H7 (cell line): ENCODE measurements around the gene CNR2. TPM values are rescaled to one million over a fixed set of nuclear protein-coding genes. Genes with fewer than 3 reads are reported as not detected.
"Not testable (repeated sequence)": the region's sequence is repeated elsewhere in the genome, so short reads cannot be mapped to it uniquely, and the experiment has no call there.

Experiments
- DNase-seq: peaks from one replicate; pipeline ENCODE4 v3.0.0; 2012
- H3K27me3 ChIP-seq: 2 replicates; pipeline ENCODE4 v1.6.0; 2011; ENCODE audit warnings: mild to moderate bottlenecking, low read length; ENCODE audit not compliant: control insufficient read depth, insufficient read depth
- H3K36me3 ChIP-seq: replicated peaks from 2 replicates; pipeline ENCODE4 v1.5.1; 2011; ENCODE audit warnings: low read length; ENCODE audit not compliant: control insufficient read depth, insufficient read depth
- H3K4me3 ChIP-seq: 2 replicates; pipeline ENCODE4 v1.5.1; 2011; ENCODE audit warnings: low read depth, mild to moderate bottlenecking, control low read depth, low read length, moderate library complexity; ENCODE audit not compliant: insufficient read depth
- total RNA-seq: library from RNA; depleted of rRNA; stranded (reverse); fragments of >200 nt; shearing (Covaris generic); gene quantifications from 2 replicates; pipeline ENCODE4 v1.2.3, GENCODE V29; 2014

Gene CNR2
- total RNA-seq, 1 experiment from 2014 or later, result not detected

DNA sequence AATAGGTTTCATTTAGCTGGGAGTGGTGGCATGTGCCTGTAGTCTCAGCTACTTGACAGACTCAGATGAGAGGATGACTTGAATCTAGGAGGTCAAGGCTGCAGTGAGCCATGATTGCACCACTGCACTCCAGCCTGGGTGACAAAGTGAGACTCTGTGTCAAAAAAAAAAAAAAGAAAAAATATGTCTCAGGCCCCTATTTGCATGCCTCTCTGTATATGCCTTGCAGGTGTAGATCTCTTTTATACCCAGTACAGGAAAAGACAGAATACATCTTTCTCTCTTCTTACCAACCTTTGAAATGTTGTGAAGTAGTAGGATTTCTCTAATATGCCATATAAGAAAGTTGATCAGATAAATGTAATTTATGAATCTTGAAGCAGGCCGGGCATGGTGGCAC is 6.4 kb downstream of the CNR2 start:
- Histone ChIP-seq H3K27me3 (peaks cover 13% of the 10 kb centered on the region), H3K4me3 (no peak overlapping the region), H3K36me3 (no peaks in the 10 kb centered on the region)
- DNase-seq, result no peak

- DNase-seq, result no peak
- H3K27me3 ChIP-seq, result peaks cover 13% of the 10 kb centered on the region
- H3K4me3 ChIP-seq, result no peak overlapping the region
- H3K36me3 ChIP-seq, result no peaks in the 10 kb centered on the region
Measured at GRCh38 chr1:23905461-23906025, 7.6 kb downstream of the CNR2 start.

GRCh38 chr1:23904748-23905357 is 8.3 kb downstream of the CNR2 start:
- Histone ChIP-seq H3K36me3 (no peaks in the 10 kb centered on the region), H3K27me3 (peaks cover 13% of the 10 kb centered on the region), H3K4me3 (no peak overlapping the region)
- DNase-seq, result no peak

DNA sequence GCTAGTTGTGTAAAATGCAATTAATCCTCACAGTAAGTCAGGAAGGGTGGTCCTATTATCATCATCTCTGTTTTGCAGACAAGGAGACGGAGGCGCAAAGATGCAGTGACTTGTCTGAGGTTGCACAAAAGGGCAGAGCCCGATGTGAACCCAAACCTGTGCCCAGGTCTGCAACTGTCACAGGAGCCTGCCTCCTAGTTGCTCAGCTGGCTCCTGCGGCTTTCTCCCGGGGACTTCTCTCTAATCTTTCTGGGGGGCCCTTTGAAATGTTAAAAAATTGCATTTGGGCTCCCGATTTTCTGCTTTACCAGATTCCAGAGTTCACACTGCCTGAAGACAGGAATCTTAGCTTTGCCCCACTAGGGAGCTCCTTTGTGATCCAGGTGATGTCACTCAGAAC is 9.4 kb downstream of the CNR2 start:
- H3K27me3 ChIP-seq, result peaks cover 13% of the 10 kb centered on the region
- H3K4me3 ChIP-seq, result no peak overlapping the region
- DNase-seq, result peak; percentile 52
- no peaks in the 10 kb centered on the region for H3K36me3 ChIP-seq

DNA sequence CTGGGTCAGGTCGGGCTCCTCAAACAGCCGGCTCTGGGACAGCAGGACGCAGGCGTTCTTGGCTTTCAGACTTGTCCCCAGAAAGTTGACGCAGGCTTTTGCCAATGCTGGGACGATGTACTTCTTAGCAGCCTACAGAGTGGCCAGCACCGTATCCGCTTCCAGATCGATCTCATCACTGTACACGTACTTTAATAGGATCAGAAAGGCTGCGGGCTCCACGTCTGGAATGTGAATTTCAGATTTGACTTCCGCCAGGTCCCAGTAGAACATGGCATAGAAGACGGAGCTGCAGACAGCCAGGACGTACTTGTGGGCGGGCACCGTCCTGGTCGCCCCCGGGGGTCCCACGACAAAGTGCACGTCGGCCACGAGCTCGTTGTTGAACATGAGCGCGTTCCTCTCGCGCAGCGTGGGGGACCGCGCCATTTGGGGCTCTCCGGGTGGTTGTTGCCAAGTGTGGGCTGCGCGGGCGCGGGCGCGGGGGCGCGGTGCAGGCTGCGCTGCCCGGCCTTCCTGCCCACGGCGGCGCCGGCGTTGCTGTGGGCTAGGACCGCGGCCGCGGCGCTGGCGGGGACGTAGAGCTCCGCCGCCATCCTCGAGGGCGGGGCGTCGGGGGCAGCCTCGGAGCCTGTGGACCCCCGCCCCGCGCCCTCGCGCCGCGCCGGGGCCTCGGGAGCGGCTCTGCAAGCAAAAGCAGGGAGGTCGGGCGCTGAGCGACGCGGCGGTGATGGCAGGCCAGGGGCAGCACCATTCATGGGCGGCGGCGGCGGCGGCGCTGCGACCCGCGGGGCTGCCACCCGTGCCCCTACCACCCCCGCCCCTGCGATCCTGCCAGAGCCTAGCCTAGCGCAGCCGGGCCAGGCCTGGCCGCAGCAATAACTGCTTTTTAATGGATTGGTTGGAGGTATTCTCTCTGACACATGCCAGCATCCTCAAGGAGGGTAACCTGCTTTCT is 10.6 kb downstream of the CNR2 start:
- Histone ChIP-seq H3K4me3 (peak overlapping the region; percentile 25; the same call in 1 of the 2 replicates), H3K36me3 (no peaks in the 10 kb centered on the region), H3K27me3 (peaks cover 12% of the 10 kb centered on the region; the same call in 1 of the 2 replicates)
- peak; percentile 81 for DNase-seq

GRCh38 chr1:23900017-23900416 is 13.1 kb downstream of the CNR2 start:
- peaks cover 12% of the 10 kb centered on the region; the same call in 1 of the 2 replicates for H3K27me3 ChIP-seq
- not testable (repeated sequence) for H3K36me3 ChIP-seq, DNase-seq, H3K4me3 ChIP-seq

DNA sequence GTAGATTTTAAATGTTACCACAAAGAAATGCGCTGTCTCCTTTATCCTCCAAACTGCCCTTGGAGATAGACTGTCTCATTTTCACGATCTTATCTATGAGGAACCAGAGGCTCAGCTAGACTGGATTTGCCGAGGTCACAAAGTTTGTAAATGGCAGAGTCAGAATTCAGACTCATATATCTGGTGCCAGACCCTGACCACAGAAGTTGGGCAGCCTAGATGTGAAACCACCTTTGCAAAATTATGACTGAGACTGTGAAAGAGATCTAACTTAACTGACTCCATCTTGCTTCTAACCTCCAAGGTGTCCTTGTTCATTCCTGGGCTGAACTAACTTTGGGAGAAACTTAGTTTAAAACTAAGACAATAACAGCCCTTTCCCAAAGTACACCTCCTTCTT is 14.1 kb downstream of the CNR2 start:
- H3K36me3 ChIP-seq, result no peaks in the 10 kb centered on the region
- peaks cover 12% of the 10 kb centered on the region; the same call in 1 of the 2 replicates for H3K27me3 ChIP-seq
- H3K4me3 ChIP-seq, result no peak overlapping the region
- no peak for DNase-seq

DNA sequence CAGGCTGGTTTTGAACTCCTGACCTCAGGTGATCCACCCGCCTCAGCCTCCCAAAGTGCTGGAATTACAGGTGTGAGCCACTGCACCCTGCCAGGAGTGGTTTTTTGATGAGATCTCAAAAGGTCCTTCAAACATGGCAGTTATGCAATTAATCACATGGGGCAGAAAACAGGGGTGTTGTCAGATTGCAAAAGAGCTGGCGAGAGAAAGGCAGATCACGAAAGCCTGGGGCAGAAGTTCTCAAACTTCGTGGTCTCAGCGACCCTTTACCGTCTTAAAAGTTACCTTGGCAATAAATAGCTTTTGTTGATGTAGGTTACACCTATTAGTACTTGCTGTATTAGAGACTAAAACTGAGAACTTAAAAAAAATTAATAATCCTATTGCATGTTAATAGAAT is 16.1 kb downstream of the CNR2 start:
- H3K36me3 ChIP-seq, result no peaks in the 10 kb centered on the region
- DNase-seq, result no peak
- H3K4me3 ChIP-seq, result no peak overlapping the region
- no peaks in the 10 kb centered on the region; the same call in 1 of the 2 replicates for H3K27me3 ChIP-seq

GRCh38 chr1:23896491-23896890 is 16.7 kb downstream of the CNR2 start:
- no peak for DNase-seq
- H3K27me3 ChIP-seq, result no peaks in the 10 kb centered on the region; the same call in 1 of the 2 replicates
- no peak overlapping the region for H3K4me3 ChIP-seq
- no peaks in the 10 kb centered on the region for H3K36me3 ChIP-seq

DNA sequence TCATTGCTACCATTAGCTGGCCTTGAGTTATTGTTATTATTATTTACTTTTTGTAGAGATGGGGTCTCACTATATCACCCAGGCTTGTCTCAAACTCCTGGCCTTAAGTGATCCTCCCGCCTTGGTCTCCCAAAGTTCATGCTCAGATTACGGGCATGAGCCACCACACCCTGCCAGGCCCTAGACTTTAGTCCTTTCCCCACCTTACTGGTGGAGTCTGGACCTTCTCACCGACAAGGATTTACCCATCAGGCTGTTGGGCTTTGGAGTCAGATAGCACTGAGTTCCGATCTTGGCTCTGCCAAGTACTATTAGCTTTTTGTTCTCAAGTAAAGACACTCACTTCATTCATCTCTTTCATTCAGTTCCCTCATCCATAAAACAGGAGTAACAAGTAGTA is 17.2 kb downstream of the CNR2 start:
- Histone ChIP-seq H3K27me3 (no peaks in the 10 kb centered on the region; the same call in 1 of the 2 replicates), H3K36me3 (no peaks in the 10 kb centered on the region), H3K4me3 (no peak overlapping the region)
- DNase-seq, result no peak

- Histone ChIP-seq H3K27me3 (no peaks in the 10 kb centered on the region), H3K4me3 (no peak overlapping the region), H3K36me3 (no peaks in the 10 kb centered on the region)
- DNase-seq, result no peak
Measured at GRCh38 chr1:23895082-23895481, 18.1 kb downstream of the CNR2 start.

DNA sequence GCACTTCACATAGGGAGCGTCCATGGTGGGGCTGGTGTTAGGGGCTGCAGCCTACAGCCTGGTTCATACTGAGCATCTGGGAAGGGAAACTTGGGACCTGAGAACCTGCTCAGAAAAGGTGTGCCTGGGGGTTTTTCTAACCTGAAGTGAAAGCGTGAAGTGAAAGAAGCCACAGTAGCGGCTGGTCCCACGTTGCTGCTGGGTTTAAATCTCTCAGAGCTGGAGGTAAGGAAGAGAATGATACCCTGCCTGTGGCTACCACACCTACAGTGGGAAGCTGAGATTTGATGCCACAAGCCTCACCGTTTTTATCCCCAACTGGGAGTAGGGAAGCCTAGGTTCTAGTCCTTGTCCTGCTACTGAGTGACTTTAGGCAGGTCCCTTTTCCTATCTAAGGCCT is 24.1 kb downstream of the CNR2 start:
- Histone ChIP-seq H3K4me3 (no peak overlapping the region), H3K27me3 (no peaks in the 10 kb centered on the region), H3K36me3 (no peaks in the 10 kb centered on the region)
- DNase-seq, result no peak

DNA sequence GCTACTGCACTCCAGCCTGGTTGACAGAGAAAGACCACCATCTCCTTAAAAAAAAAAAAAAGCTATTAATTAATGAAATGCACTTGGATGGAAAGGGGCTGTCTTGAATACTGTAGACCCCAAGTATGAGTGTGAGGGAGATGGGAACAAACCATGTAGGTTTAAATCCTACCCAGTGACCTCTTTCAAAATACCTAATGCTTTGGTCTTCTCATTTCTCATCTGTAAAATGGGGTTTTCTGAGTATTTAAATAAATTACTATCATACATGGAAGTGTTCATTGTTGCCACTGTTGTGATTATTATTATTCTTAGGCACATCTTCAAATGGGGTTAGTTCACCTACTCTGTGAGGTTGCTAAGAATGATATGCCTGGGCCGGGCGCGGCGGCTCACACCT is 27.9 kb downstream of the CNR2 start:
- H3K36me3 ChIP-seq, result no peaks in the 10 kb centered on the region
- DNase-seq, result no peak
- no peak overlapping the region for H3K4me3 ChIP-seq
- no peaks in the 10 kb centered on the region for H3K27me3 ChIP-seq

- Histone ChIP-seq H3K36me3 (no peaks in the 10 kb centered on the region), H3K27me3 (no peaks in the 10 kb centered on the region), H3K4me3 (no peak overlapping the region)
- no peak for DNase-seq
Measured at GRCh38 chr1:23882746-23883145, 30.4 kb downstream of the CNR2 start.

GRCh38 chr1:23879809-23880208 is 33.4 kb downstream of the CNR2 start:
- Histone ChIP-seq H3K36me3 (no peaks in the 10 kb centered on the region), H3K4me3 (no peak overlapping the region), H3K27me3 (no peaks in the 10 kb centered on the region; the same call in 1 of the 2 replicates)
- no peak for DNase-seq
